GM12873 (cell line): ENCODE measurements around the gene ANG.

Experiments used
- CTCF ChIP-seq: IDR thresholded peaks from 2 replicates; pipeline ENCODE4 v1.5.1; 2012; ENCODE audit warnings: low read depth, mild to moderate bottlenecking, moderate library complexity, low read length, control low read depth; ENCODE audit not compliant: insufficient read depth; ENCODE audit errors: missing control alignments

ANG gene

GRCh38 chr14:20743556-20743955, 55.0 kb downstream of the ANG start:
- no peak for TF ChIP-seq CTCF
